Testis (tissue), 3 donors: ENCODE results near the gene MAGI2. TPM values are rescaled to one million over a fixed set of nuclear protein-coding genes. Genes with fewer than 3 reads are reported as not detected.

Experiments
- DNase-seq: peaks from one replicate; pipeline ENCODE4 v3.0.0-alpha.2; 2019
- H3K27ac ChIP-seq, 2 donors: fragments of 200-600 bp; sonication (generic); one replicate each; pipeline ENCODE4 v1.5.1; 2019
- H3K27me3 ChIP-seq: fragments of 200-600 bp; sonication (generic); one replicate; pipeline ENCODE4 v1.5.1; 2019
- H3K36me3 ChIP-seq: fragments of 200-600 bp; sonication (generic); one replicate; pipeline ENCODE4 v1.5.1; 2017; ENCODE audit warnings: low read depth; ENCODE audit errors: missing control alignments
- H3K4me1 ChIP-seq: fragments of 200-600 bp; sonication (generic); one replicate; pipeline ENCODE4 v1.5.1; 2019
- H3K4me3 ChIP-seq, 2 donors: fragments of 200-600 bp; sonication (generic); one replicate each; pipeline ENCODE4 v1.5.1; 2017 to 2019
- H3K9me3 ChIP-seq: fragments of 200-600 bp; sonication (generic); one replicate; pipeline ENCODE4 v1.5.1; 2017
- POLR2A ChIP-seq: fragments of 450-650 bp; IDR thresholded peaks from one replicate; pipeline ENCODE4 v1.6.1; 2017; ENCODE audit warnings: antibody characterized with exemption, mild to moderate bottlenecking, moderate library complexity
- WGBS, 2 donors: methylation state at CpG; one replicate each; pipeline ENCODE4 v1.1.5; 2018; 5-methylcytosine and 5-hydroxymethylcytosine counted together
- intact Hi-C: fragments of 100-400 bp; cut with DNase I; formaldehyde crosslinking; loops from one replicate; pipeline ENCODE4 v1.15.1; 2023; ENCODE audit warnings: low total_unique reads
- polyA plus RNA-seq: library from polyadenylated mRNA; stranded (reverse); fragments of 350-450 nt; fragmentation: Illumina TruSeq; extraction: RNeasy Lipid Tissue Mini Kit (QIAGEN cat#74804); gene quantifications from one replicate; pipeline ENCODE4 v1.2.3, GENCODE V29; 2014; ENCODE audit warnings: low read depth, low replicate concordance; ENCODE audit not compliant: insufficient read depth
- small RNA-seq, 2 donors: library from RNA; depleted of rRNA; stranded (forward); fragments of <200 nt; gene quantifications; one replicate each; pipeline ENCODE3, GENCODE V24; 2016
- total RNA-seq, 2 donors: library from RNA; depleted of rRNA; stranded (reverse); fragments of >200 nt; gene quantifications; one replicate each; pipeline ENCODE4 v1.2.3, GENCODE V29; 2016
- TF ChIP-seq, protein P1 (sequence below), 3 experiments: fragments of 450-650 bp in 2 of 3; fragments of 200-600 bp in 1 of 3; sonication (generic) in 1 of 3; IDR thresholded peaks; one replicate each; pipeline ENCODE4 v1.5.1; 2016 to 2019; ENCODE audit warnings: antibody characterized with exemption in 3 of 3, mild to moderate bottlenecking in 2 of 3, moderate library complexity in 1 of 3

The MAGI2 gene
- total and polyA plus RNA-seq, 3 donors from 2014 or later: 11.2 to 13.1 (median 12.4) TPM

DNA sequence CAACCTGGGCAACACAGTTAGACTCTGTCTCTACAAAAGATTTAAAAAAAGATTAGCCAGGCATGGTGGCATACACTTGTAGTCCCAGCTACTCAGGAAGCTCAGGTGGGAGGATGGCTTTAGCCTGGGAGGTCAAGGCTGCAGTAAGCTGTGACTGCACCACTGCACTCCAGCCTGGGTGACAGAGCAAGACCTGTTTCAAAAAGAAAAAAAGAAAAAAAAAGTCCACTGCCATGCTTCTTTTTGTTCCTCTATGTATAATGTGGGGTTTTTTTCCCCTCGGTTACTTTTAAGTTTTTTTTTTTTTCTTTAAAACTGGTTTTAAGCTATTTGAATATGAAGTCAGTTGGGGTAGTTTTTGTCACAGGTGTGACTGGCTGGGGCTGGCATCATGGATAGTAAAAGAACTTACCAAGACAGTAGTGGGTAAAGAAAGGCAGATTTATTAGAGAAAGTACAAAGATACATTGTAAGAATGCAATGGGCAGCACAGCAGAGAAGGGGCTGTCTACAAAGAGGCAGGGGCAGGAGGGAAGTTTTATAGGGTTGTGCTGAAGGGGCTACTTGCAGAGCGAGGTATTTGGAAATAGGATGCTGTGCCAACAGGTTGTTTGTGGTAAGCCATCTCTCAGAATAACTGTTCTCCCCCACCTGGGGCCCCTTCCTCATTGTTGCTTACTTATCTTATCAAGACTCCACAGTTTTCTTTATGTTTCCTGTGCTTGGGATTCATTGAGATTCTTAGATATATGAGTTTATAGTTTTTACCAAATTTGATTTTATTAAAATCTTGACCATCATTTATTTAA is 1477.6 kb downstream of the MAGI2 start:
- intact Hi-C loops: no loop called here
- Histone ChIP-seq H3K4me1 (no peaks in the 10 kb centered on the region), H3K36me3 (no peaks in the 10 kb centered on the region), H3K27me3 (no peaks in the 10 kb centered on the region), H3K4me3 (no peak overlapping the region), H3K9me3 (no peaks in the 10 kb centered on the region), H3K27ac (no peak overlapping the region)
- TF ChIP-seq, protein P1, sequence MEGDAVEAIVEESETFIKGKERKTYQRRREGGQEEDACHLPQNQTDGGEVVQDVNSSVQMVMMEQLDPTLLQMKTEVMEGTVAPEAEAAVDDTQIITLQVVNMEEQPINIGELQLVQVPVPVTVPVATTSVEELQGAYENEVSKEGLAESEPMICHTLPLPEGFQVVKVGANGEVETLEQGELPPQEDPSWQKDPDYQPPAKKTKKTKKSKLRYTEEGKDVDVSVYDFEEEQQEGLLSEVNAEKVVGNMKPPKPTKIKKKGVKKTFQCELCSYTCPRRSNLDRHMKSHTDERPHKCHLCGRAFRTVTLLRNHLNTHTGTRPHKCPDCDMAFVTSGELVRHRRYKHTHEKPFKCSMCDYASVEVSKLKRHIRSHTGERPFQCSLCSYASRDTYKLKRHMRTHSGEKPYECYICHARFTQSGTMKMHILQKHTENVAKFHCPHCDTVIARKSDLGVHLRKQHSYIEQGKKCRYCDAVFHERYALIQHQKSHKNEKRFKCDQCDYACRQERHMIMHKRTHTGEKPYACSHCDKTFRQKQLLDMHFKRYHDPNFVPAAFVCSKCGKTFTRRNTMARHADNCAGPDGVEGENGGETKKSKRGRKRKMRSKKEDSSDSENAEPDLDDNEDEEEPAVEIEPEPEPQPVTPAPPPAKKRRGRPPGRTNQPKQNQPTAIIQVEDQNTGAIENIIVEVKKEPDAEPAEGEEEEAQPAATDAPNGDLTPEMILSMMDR (IDR thresholded peaks at IDR 0.05): no peak
- TF ChIP-seq POLR2A: no peak
- no peak for DNase-seq
- WGBS, 2 donors: 71 to 91% methylated on average over 2 of the region's 2 CpGs

DNA sequence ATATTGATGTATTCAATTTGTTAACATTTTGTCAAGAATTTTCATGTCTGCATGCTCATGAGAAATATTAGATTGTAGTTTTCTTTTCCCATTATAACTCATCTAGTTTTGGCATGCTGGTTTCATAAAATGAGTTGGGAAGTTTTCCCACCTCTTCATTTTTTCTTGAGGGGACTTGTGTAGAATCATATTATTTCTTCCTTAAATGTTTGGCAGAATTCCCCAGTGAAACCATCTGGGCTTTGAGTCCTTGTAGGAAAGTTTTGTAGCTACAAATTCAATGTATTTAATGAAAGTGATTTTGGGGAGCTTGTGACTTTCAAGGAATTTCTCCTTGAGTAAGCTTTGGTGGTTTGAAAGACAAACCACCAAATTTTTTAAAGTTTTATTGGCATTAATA is 1481.7 kb downstream of the MAGI2 start:
- H3K27ac ChIP-seq: no peak overlapping the region
- no peaks in the 10 kb centered on the region for H3K36me3 ChIP-seq
- H3K27me3 ChIP-seq: no peaks in the 10 kb centered on the region
- intact Hi-C loops: no loop called here
- no peaks in the 10 kb centered on the region for H3K4me1 ChIP-seq
- no peak overlapping the region for H3K4me3 ChIP-seq
- H3K9me3 ChIP-seq: no peaks in the 10 kb centered on the region
- TF ChIP-seq POLR2A: no peak
- TF ChIP-seq, protein P1 (IDR thresholded peaks at IDR 0.05): no peak
- DNase-seq: no peak

DNA sequence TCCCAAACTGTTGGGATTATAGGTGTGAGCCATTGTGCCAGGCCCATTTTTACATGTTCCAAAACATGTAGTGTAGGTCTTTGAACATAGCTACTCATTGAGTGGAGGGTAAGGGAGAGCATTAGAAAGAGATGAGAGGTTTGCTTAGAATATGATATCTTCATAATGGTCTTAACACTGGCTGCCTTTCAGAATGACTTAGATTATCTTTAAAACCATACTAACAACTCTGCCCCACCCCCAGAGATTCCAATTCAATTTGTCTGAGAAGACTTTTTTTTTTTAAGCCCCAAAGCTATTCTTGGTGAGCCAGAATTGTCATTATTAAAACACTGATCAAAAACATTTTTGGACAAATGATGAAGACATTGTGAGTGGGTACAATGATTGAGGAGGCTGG is 1486.0 kb downstream of the MAGI2 start:
- no peaks in the 10 kb centered on the region for H3K27me3 ChIP-seq

More for the DNA sequence above, 1486.0 kb downstream of the MAGI2 start:
- no peaks in the 10 kb centered on the region for H3K36me3 ChIP-seq
- intact Hi-C loops: no loop called here
- no peak overlapping the region for H3K4me3 ChIP-seq
- TF ChIP-seq, protein P1 (IDR thresholded peaks at IDR 0.05): no peak
- TF ChIP-seq POLR2A: no peak
- no peak for DNase-seq
- no peaks in the 10 kb centered on the region for H3K9me3 ChIP-seq
- H3K27ac ChIP-seq: no peak overlapping the region
- no peaks in the 10 kb centered on the region for H3K4me1 ChIP-seq

Small RNA genes within 50 kb of the gene (small RNA-seq; reads per million reads assigned to genes)
- gene RNU6-337P (0 reads per million in 2 donors), gene RNU6-530P (0 reads per million in 2 donors)
